IPS-15b (cell line): ENCODE data around the gene PLEK2.
A peak's percentile ranks its signal among the peaks of the same experiment; 100 is the strongest.

Source experiments
- H3K27me3 ChIP-seq: one replicate; pipeline ENCODE4 v1.6.1; 2013; ENCODE audit warnings: low read length; ENCODE audit not compliant: control insufficient read depth, insufficient read depth
- H3K36me3 ChIP-seq: one replicate; pipeline ENCODE4 v1.6.1; 2013; ENCODE audit warnings: low read length; ENCODE audit not compliant: control insufficient read depth, insufficient read depth
- H3K4me1 ChIP-seq: one replicate; pipeline ENCODE4 v1.6.1; 2013; ENCODE audit warnings: mild to moderate bottlenecking, low read length; ENCODE audit not compliant: control insufficient read depth, insufficient read depth
- H3K4me3 ChIP-seq: one replicate; pipeline ENCODE4 v1.5.1; 2013; ENCODE audit warnings: low read depth, low read length
- H3K9ac ChIP-seq: one replicate; pipeline ENCODE4 v1.6.1; 2013; ENCODE audit warnings: low read depth, mild to moderate bottlenecking, low read length
- H3K9me3 ChIP-seq: one replicate; pipeline ENCODE4 v1.6.1; 2013; ENCODE audit warnings: mild to moderate bottlenecking, low read length; ENCODE audit not compliant: control insufficient read depth, insufficient read depth

PLEK2 gene

DNA sequence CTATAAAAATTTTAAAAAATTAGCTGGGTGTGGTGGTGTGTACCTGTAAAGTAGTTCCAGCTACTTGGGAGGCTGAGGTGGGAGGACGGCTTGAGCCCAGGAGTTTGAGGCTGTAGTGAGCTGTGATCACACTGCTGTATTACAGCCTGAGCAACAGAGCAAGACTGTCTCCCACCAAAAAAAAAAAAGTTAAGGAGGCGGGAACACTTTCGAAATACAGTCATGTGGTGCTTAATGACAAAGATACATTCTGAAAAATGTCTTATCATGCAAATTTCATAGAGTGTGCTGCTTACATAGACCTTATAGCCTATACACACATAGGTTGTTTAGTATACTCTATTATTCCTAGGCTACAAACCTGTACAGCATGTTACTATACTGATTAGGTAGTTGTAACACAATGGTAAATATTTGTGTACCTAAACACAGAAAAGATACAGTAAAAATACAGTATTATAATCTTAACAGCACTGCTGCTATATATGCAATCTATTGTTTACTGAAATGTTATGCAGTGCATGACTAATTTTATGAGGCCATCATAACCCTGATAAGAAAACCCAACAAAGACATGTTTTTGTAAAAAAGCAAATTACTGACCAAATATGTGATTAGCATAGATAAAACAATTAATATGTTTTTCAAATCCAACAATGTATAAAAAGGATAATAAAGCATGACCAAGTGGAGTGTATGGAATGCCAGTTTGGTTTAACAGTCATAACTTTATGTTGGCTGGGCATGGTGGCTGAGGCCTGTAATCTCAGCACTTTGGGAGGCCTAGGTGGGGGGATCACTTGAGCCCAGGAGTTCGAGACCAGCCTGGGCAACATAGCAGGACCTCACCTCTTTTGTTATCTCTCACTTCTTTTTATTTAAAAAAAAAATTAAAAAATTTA, 40.5 kb downstream of the PLEK2 start:
- H3K27me3 ChIP-seq = no peaks in the 10 kb centered on the region
- H3K36me3 ChIP-seq = peaks cover 15% of the 10 kb centered on the region
- no peak overlapping the region for H3K9ac ChIP-seq
- H3K9me3 ChIP-seq = no peaks in the 10 kb centered on the region
- no peak overlapping the region for H3K4me3 ChIP-seq
- H3K4me1 ChIP-seq = no peaks in the 10 kb centered on the region

DNA sequence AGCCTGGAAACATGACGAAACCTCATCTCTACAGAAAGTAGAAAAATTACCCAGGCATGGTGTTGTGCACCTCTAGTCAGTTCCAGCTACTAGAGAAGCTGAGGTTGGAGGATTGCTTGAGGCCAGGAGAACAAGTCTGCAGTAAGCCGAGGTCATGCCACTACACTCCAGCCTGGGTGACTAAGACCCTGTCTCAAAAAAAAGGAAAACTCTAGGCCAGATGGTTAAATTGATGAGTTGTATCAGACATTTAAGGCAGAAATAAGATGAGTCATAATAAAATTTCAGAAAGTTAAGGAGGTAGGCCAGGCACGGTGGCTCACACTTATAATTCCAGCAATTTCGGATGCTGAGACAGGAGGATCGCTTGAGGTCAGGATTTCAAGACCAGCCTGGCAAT, 41.1 kb downstream of the PLEK2 start:
- Histone ChIP-seq H3K9me3 (no peaks in the 10 kb centered on the region), H3K4me3 (no peak overlapping the region), H3K27me3 (no peaks in the 10 kb centered on the region), H3K36me3 (peaks cover 21% of the 10 kb centered on the region), H3K4me1 (no peaks in the 10 kb centered on the region), H3K9ac (no peak overlapping the region)

DNA sequence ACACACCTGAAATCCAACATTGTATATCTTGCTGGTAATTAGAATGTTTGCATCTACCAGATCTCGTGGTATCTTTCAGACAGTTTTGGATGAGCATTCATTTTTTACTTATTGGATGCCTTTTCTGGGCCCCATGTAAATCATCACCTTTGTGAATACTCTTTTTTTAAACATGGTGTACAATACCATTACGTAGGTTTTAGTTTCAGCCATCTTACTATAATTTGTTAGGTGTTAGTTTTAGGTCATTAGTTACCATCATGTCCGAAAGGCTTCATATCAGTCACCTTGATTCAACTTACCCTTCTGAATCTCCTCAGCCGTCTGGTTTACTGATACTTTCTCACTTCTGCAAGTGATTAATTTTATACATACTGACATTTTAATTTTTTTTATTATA, 46.5 kb downstream of the PLEK2 start:
- H3K27me3 ChIP-seq = no peaks in the 10 kb centered on the region
- H3K4me1 ChIP-seq = peaks cover 3% of the 10 kb centered on the region
- no peak overlapping the region for H3K4me3 ChIP-seq
- H3K9ac ChIP-seq = no peak overlapping the region
- H3K36me3 ChIP-seq = peaks cover 29% of the 10 kb centered on the region
- no peaks in the 10 kb centered on the region for H3K9me3 ChIP-seq

DNA sequence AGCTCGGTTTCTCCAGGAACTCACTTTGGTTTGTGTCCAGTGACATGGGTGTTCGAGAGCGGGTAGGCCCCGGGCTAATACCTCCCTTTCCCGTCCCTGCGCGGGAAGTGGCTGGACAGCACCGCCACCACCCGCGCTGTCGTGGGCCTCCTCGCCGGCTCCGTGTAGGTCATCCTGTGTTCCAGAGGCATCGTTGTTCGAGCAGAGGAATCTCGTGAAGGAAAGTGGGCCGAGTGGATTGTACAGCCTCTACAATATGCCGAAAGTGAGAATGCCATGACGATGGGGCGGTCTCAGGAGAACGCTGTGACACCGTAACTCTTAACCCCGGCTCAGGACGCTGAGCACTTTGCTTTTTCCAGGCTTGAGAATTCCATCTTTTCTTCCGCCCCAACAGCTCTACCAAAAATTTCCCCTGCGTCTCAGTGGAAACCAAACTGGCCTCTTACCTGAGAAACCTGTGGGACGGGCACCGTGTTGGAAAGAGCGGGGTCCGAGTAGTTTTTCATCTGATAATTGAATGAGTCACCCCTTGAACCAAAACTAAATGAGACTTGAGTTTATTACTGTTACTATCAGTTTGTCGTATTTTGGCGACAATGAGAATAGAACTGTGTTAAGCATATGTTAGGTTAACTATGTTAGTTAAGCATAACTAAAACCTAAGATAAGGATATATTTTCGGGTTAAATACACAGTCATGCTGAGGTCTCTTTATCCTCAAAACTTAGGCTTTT, 51.3 kb downstream of the PLEK2 start:
- Histone ChIP-seq H3K27me3 (no peaks in the 10 kb centered on the region), H3K36me3 (peaks cover 10% of the 10 kb centered on the region), H3K9me3 (no peaks in the 10 kb centered on the region), H3K9ac (peak overlapping the region; percentile 99), H3K4me3 (peak overlapping the region; percentile 96), H3K4me1 (peaks cover 3% of the 10 kb centered on the region)

DNA sequence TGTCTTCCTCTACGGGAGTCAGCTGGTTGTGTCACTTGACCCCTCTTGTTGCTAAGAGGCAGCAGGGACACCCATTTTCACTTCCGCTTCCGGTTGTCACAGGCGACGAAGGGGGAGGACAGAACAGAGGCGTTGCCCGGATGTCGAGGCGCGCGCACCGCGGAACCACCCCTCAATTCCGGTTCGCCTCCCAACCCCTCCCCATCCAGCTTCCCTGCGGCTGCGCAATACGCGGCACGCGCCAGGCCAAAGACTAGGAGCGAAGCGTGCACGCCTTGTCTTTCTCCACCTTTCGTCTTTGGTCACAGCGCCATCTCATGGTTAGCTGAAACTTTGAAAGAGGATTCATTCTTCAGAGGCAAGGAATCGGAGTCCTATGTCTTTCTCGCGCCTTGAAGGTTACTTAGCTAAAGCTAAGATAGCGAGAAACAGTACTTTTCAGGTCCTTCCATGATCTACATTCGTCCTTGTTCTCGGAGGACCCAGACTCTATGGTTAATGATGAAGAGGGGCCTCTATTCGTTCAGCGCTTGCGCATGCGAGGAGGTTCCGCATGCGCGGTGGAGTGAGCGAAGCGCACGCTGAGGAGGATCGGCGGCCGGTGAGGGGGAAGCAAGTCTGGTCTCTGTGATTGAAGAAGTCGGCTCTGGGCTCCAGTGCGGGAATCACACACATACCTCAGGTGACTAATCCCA, 52.0 kb downstream of the PLEK2 start, which contains the start of the genes ATP6V1D and EIF2S1:
ATP6V1D (minus strand) TSS at position 30 of the 695 bp plus-strand sequence. CDS start 106 bp downstream, outside the sequence.
EIF2S1 (plus strand) TSS at position 554 of the 695 bp plus-strand sequence. CDS start 4,440 bp downstream, outside the sequence.
- H3K4me1 ChIP-seq = peaks cover 3% of the 10 kb centered on the region
- no peaks in the 10 kb centered on the region for H3K9me3 ChIP-seq
- H3K9ac ChIP-seq = peak within 1 kb of the TSS; percentile 99
- peak within 1 kb of the TSS; percentile 96 for H3K4me3 ChIP-seq
- H3K36me3 ChIP-seq = peaks cover 3% of the 10 kb centered on the region
- no peaks in the 10 kb centered on the region for H3K27me3 ChIP-seq

DNA sequence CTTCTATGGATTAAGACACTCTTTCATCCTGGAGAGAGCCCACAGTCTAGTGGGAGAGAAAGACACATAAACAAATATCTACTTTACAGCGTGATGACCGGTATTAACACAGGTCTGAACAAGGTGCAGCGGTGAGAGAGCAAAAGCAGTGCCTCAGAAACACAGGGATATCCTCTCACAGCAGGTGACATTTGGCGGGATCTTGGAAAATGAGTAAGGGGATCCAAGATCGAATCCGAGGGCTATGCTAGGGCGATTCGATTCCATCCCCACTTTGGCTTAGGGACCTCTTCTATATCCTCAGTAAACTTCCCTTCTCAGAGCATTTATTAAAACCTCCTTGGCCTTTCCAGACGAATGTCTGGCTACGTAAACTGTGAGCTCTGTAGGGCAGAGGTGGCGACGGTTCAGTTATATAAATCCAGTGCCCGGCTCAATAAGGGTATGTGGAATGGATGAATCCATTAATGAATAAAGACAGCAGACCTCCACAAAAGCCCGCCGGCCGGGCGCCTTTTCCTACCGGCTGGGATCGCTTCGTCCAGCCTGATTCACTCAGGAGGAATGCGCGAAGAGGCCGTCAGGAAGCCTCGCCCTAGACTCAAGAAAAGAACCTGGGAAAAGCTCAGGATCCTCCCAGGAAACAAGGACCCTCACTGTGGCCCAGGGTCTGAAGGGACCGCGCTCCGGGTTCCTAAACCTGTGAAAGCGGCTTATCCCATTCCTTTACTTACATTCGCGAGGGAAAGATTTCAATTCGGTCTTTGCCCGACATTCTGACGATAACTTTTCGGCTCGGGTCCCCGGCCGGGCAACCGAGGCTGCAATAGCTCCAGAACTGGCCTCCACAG, 52.8 kb downstream of the PLEK2 start:
- Histone ChIP-seq H3K36me3 (no peaks in the 10 kb centered on the region), H3K9me3 (no peaks in the 10 kb centered on the region), H3K9ac (peak overlapping the region; percentile 68), H3K27me3 (no peaks in the 10 kb centered on the region), H3K4me3 (peak overlapping the region; percentile 92), H3K4me1 (peaks cover 3% of the 10 kb centered on the region)

DNA sequence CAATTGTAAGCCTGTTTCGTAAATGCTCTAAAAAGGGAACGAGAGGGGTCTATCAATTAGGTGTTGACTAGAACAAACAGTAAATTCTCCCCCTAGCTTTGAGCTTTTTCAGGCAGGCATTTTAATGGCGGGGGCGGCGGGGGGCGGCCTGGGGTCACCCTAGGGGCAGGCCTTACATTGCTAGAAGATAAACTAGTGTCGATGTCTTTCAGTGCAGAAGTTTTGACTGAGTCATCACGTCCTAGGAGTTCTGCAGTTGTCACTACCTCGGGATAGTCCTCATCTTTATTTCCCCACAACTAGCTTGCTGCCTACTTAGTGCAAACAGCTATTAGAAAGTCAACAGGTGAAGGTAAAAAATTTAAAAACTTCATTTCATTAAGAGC, 54.0 kb downstream of the PLEK2 start:
- Histone ChIP-seq H3K9ac (no peak overlapping the region), H3K36me3 (no peaks in the 10 kb centered on the region), H3K4me1 (peaks cover 3% of the 10 kb centered on the region), H3K27me3 (no peaks in the 10 kb centered on the region), H3K9me3 (no peaks in the 10 kb centered on the region), H3K4me3 (peak overlapping the region; percentile 92)

DNA sequence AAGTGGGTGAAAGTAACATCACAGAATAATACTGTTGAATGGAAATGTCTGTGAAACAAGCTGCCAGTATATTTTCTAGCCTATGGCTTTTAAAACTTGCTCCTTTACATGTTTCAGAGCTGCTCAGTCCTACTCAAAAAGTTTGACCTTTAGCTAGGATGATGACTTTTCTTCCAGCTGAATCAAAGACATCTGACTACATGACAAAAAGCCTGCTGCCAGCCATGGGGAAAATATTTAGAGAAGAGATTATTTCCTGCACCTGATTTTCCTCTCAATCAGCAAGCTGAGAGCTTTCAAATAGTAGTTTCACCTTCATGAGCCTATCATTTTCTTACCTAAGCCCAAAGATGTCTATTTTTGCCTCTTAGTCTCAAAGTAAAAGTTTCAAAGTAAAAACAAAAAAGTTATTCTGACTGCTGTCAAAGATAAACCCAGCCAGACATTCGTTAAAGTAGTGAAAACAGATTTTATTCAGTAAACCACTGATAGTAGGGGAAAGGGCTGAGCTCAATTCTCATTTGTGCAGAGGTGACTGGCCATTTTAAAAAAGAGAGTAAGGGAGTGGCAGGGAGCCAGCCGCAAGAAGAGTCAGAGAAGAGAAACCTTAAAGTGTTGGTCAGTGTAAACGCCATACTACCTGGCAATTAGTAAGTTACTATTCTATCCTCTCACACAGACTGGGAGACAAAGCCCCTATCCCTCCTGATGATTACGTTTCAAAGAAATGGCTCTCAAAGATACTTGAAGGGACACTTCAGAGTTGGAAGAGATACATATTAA, 54.6 kb downstream of the PLEK2 start:
- Histone ChIP-seq H3K36me3 (no peaks in the 10 kb centered on the region), H3K4me1 (peaks cover 3% of the 10 kb centered on the region), H3K9ac (no peak overlapping the region), H3K9me3 (no peaks in the 10 kb centered on the region), H3K4me3 (no peak overlapping the region), H3K27me3 (no peaks in the 10 kb centered on the region)

DNA sequence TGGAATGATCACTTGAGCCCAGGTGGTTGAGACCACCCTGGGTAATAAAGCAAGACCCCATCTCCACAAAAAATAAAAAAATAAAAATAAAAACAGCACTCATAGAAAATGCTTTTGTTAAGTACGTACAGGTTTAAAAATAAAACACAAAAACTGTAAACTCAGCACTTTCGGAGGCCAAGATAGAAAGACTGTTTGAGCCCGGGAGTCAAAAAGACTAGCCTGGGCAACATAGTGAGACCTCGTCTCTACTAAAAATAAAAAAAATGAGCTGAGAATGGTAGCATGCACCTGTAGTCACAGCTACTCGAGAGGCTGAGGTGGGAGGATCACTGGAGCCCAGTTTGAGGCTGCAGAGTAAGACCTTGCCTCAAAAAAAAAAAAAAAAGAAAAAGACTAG, 59.9 kb downstream of the PLEK2 start:
- no peak overlapping the region for H3K4me3 ChIP-seq
- no peaks in the 10 kb centered on the region for H3K27me3 ChIP-seq
- peaks cover 6% of the 10 kb centered on the region for H3K36me3 ChIP-seq
- H3K4me1 ChIP-seq = no peaks in the 10 kb centered on the region
- H3K9me3 ChIP-seq = no peaks in the 10 kb centered on the region
- H3K9ac ChIP-seq = no peak overlapping the region

DNA sequence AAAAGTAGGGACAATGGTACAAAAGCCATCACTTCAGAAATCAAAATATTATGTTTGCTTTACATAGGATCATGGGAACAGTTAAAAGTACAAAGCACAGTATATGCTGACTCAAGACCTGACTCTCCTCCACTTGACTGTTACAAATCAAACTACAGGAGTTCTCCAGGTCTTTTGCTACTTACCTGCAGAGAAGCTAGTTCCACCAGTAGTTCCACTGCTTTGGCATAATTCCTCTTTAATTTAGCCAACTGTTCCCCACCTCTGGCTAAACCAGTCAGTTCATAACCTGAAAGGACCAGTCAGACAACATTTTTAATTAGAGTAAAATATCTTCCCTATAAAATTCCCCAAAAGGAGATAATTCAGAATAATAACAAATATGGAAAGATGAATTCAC, 66.4 kb downstream of the PLEK2 start:
- Histone ChIP-seq H3K4me3 (no peak overlapping the region), H3K4me1 (no peaks in the 10 kb centered on the region), H3K36me3 (peaks cover 13% of the 10 kb centered on the region), H3K9ac (no peak overlapping the region), H3K9me3 (no peaks in the 10 kb centered on the region), H3K27me3 (no peaks in the 10 kb centered on the region)
